ENCODE results near the gene CYS1. TPM values are rescaled to one million over a fixed set of nuclear protein-coding genes. Genes with fewer than 3 reads are reported as not detected.

Gene CYS1
- total and polyA plus RNA-seq, 2 donors (not counting 3 experiments of a cell fraction or from before 2014, with no cell fraction given): not detected

GRCh38 chr2:10019602-10020400 is 60.4 kb downstream of the CYS1 start:
- Histone ChIP-seq H3K27me3 (ENCODE audit: control insufficient read depth in 2 of 2, insufficient read depth in 2 of 2, low read length in 2 of 2) (peaks cover 0 to 2% of the 10 kb centered on the region in 2 experiments), H3K79me2 (ENCODE audit: control insufficient read depth, insufficient read depth, low read length) (no peaks in the 10 kb centered on the region), H4K20me1 (replicated peaks; ENCODE audit: control insufficient read depth, extremely low read depth, insufficient read depth, low read length) (no peaks in the 10 kb centered on the region), H3K36me3 (ENCODE audit: control insufficient read depth in 2 of 2, extremely low read depth in 1 of 2, insufficient read depth in 2 of 2, low read length in 2 of 2) (no peaks in the 10 kb centered on the region), H2AFZ (ENCODE audit: low read depth, low read length) (no peak overlapping the region), H3K27ac (ENCODE audit: insufficient read depth, low read depth, low read length) (no peak overlapping the region), H3K9ac (replicated peaks; ENCODE audit: extremely low read depth, insufficient read depth, low read length) (no peak overlapping the region), H3K4me1 (ENCODE audit: control insufficient read depth, extremely low read depth, insufficient read depth, low read length) (no peaks in the 10 kb centered on the region), H3K4me2 (ENCODE audit: insufficient read depth, low read length) (no peak overlapping the region), H3K9me3 (replicated peaks; ENCODE audit: control insufficient read depth, insufficient read depth, low read length) (no peaks in the 10 kb centered on the region), H3K4me3 (replicated peaks in 1 of 3; ENCODE audit: insufficient read depth in 1 of 3, low read depth in 1 of 3, low read length in 3 of 3) (no peak overlapping the region), H3K9me1 (replicated peaks; ENCODE audit: control insufficient read depth, extremely low read depth, insufficient read depth, low read length) (no peaks in the 10 kb centered on the region)
- no peak for DNase-seq (ENCODE audit: low read depth, low spot score)
- no TSS peak for BruUV-seq (replicated peaks)
- POLR2A ChIA-PET: no interaction called here
- dilution Hi-C loops (cut with MboI; ENCODE audit: extremely low pct_ligation_motif_present, low sequenced_read_pairs): no loop called here
- TF ChIP-seq POLR2A (IDR thresholded peaks at IDR 0.05; ENCODE audit: low read depth, low read length) (no peak), GATA2 (IDR thresholded peaks at IDR 0.05; ENCODE audit: insufficient read depth, insufficient read length, low read depth, low read length) (no peak), FOS (IDR thresholded peaks at IDR 0.05; ENCODE audit: borderline replicate concordance, insufficient read depth, low read length) (no peak), JUN (IDR thresholded peaks at IDR 0.05; ENCODE audit: borderline replicate concordance, insufficient read depth, insufficient read length, low read depth) (no peak), MYC (IDR thresholded peaks at IDR 0.05; ENCODE audit: low read depth, low read length) (no peak), CTCF (IDR thresholded peaks at IDR 0.05; ENCODE audit: extremely low read depth in 1 of 2, insufficient read depth in 1 of 2, low read depth in 1 of 2, low read length in 2 of 2) (no peak), MAX (IDR thresholded peaks at IDR 0.05; ENCODE audit: insufficient read depth, insufficient read length) (no peak), EZH2 (IDR thresholded peaks at IDR 0.05; ENCODE audit: borderline replicate concordance, low read depth, low read length, severe bottlenecking) (no peak)
- no peak for FAIRE-seq
- CTCF ChIA-PET: interaction anchor here (0.9 to 16.1 kb wide), 3 partner anchors 16 to 219 kb away, joined by 3 to 151 read pairs (median 3); no protein-coding TSS in a partner anchor
- intact Hi-C loops (cut with micrococcal nuclease): no loop called here

All from endothelial cell of umbilical vein (primary cell).